Mammary epithelial cell (primary cell): ENCODE results near the gene TMEM106C.

Experiments
- EZH2 ChIP-seq: IDR thresholded peaks from 2 replicates; pipeline ENCODE4 v1.6.1; 2012; ENCODE audit warnings: low read length, inconsistent platforms, borderline replicate concordance
- TF ChIP-seq, protein P1 (sequence below), 2 donors: IDR thresholded peaks in 1 of 2; conservative IDR thresholded peaks in 1 of 2; 2 replicates each; pipeline ENCODE4 v1.5.1; 2011 to 2012; ENCODE audit warnings: inconsistent platforms in 2 of 2, low read length in 2 of 2, mild to moderate bottlenecking in 2 of 2, control low read depth in 1 of 2, low read depth in 1 of 2; ENCODE audit not compliant: insufficient read depth in 1 of 2; ENCODE audit errors: extremely low read depth in 1 of 2

DNA sequence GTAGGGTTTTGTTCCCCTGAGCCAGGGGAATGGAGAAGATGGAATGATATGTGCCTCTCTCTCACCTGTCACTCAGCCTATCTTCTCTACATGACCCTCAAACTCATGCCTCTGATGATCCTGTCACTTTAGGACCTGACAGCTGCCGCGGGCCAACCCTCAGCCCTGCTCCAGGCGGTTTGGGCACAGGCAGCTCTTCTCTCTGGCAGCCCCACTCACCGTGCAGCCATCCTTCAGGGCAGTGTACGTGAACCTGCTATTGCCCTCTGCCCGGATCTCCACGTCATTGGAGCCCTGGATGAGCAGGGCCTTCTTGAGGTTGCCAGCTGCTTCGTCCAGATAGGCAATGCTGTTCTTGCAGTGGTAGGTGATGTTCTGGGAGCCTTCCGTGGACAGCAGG lies 10.5 kb downstream of the TMEM106C start:
- TF ChIP-seq, protein P1, sequence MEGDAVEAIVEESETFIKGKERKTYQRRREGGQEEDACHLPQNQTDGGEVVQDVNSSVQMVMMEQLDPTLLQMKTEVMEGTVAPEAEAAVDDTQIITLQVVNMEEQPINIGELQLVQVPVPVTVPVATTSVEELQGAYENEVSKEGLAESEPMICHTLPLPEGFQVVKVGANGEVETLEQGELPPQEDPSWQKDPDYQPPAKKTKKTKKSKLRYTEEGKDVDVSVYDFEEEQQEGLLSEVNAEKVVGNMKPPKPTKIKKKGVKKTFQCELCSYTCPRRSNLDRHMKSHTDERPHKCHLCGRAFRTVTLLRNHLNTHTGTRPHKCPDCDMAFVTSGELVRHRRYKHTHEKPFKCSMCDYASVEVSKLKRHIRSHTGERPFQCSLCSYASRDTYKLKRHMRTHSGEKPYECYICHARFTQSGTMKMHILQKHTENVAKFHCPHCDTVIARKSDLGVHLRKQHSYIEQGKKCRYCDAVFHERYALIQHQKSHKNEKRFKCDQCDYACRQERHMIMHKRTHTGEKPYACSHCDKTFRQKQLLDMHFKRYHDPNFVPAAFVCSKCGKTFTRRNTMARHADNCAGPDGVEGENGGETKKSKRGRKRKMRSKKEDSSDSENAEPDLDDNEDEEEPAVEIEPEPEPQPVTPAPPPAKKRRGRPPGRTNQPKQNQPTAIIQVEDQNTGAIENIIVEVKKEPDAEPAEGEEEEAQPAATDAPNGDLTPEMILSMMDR (conservative IDR thresholded peaks at IDR 0.05 in 1 of 2, IDR thresholded peaks at IDR 0.05 in 1 of 2; ENCODE audit: extremely low read depth in 1 of 2, insufficient read depth in 1 of 2, low read depth in 1 of 2, low read length in 2 of 2): no peak
- TF ChIP-seq EZH2: no peak
